HepG2 (cell line): ENCODE measurements around the gene FAM181A. TPM values are rescaled to one million over a fixed set of nuclear protein-coding genes. Genes with fewer than 3 reads are reported as not detected.

Source experiments
- ATAC-seq: fragments of 200-7000 bp; cut with Tn5 transposase; 3 replicates; pipeline ENCODE4 v1.9.1; 2020; ENCODE audit warnings: mild to moderate bottlenecking, moderate library complexity
- BruUV-seq: library from RNA; stranded (reverse); fragments of 400-500 nt; replicated peaks from 2 replicates; lab custom pipeline; 2021; lab: Mats Ljungman, UMichigan
- CTCF ChIA-PET: fragments of 300-600 bp; formaldehyde crosslinking; extraction: SDS; loops from one replicate; lab custom pipeline; 2021; ENCODE audit warnings: low total read pairs, inconsistent platforms, low intra/inter-chr PET ratio; lab: Yijun Ruan, JAX
- POLR2A ChIA-PET: fragments of 350-600 bp; sonication (Branson Sonifier 250); formaldehyde crosslinking; loops from one replicate; lab custom pipeline; 2020; ENCODE audit warnings: antibody characterized with exemption, inconsistent platforms; lab: Yijun Ruan, JAX
- DNase-seq: peaks from one replicate; pipeline ENCODE4 v3.0.0-alpha.2; 2015; ENCODE audit warnings: low spot score
- FAIRE-seq: peaks from 3 replicates; lab custom pipeline; 2011; peaks lifted over from hg19 to GRCh38; lab: Jason Lieb, UNC
- H2AFZ ChIP-seq: one replicate; pipeline ENCODE4 v1.6.1; 2011; ENCODE audit warnings: low read length, inconsistent platforms
- H3K27ac ChIP-seq: fragments of 300-600 bp; 3 replicates; pipeline ENCODE4 v1.8.0; 2011; ENCODE audit warnings: mixed run types, mild to moderate bottlenecking, mixed read lengths, low read length, inconsistent platforms; ENCODE audit not compliant: insufficient read depth; ENCODE audit errors: extremely low read length
- H3K27me3 ChIP-seq, 2 experiments: fragments of 200-600 bp in 1 of 2; 2 replicates in 1 of 2; 3 replicates in 1 of 2; pipeline versions ENCODE4 v1.6.0 to v1.8.0; 2011; ENCODE audit warnings: low read length in 2 of 2, mild to moderate bottlenecking in 2 of 2, moderate library complexity in 2 of 2, inconsistent platforms in 1 of 2; ENCODE audit not compliant: insufficient read depth in 2 of 2, control insufficient read depth in 1 of 2
- H3K36me3 ChIP-seq, 2 experiments: fragments of 200-600 bp in 1 of 2; replicated peaks in 1 of 2; 2 replicates in 1 of 2; 3 replicates in 1 of 2; pipeline versions ENCODE4 v1.5.1 to v1.8.0; 2011; ENCODE audit warnings: low read length in 2 of 2, inconsistent platforms in 1 of 2; ENCODE audit not compliant: insufficient read depth in 2 of 2, control insufficient read depth in 1 of 2
- H3K4me1 ChIP-seq: 2 replicates; pipeline ENCODE4 v1.5.1; 2012; ENCODE audit warnings: low read length, inconsistent platforms; ENCODE audit not compliant: insufficient read depth
- H3K4me2 ChIP-seq: 2 replicates; pipeline ENCODE4 v1.6.0; 2011; ENCODE audit warnings: low read depth, low read length, inconsistent platforms
- H3K4me3 ChIP-seq, 3 experiments: fragments of 200-600 bp in 1 of 3; sonication (generic), shearing (Covaris generic) in 1 of 3; replicated peaks in 1 of 3; 2 replicates each; pipeline ENCODE4 v1.5.1; 2011 to 2016; ENCODE audit warnings: low read length in 3 of 3, inconsistent platforms in 2 of 3, low read depth in 2 of 3, mild to moderate bottlenecking in 2 of 3, control low read depth in 1 of 3, mixed read lengths in 1 of 3; ENCODE audit not compliant: insufficient read depth in 1 of 3
- H3K79me2 ChIP-seq: one replicate; pipeline ENCODE4 v1.6.1; 2011; ENCODE audit warnings: low read length, inconsistent platforms; ENCODE audit not compliant: insufficient read depth
- H3K9ac ChIP-seq: 2 replicates; pipeline ENCODE4 v1.6.0; 2011; ENCODE audit warnings: mild to moderate bottlenecking, low read depth, low read length, inconsistent platforms; ENCODE audit not compliant: insufficient read depth
- H3K9me3 ChIP-seq: 2 replicates; pipeline ENCODE4 v1.5.1; 2012; ENCODE audit warnings: mild to moderate bottlenecking, low read length
- H4K20me1 ChIP-seq: 2 replicates; pipeline ENCODE4 v1.6.0; 2011; ENCODE audit warnings: inconsistent platforms, mild to moderate bottlenecking, low read length, moderate library complexity; ENCODE audit not compliant: insufficient read depth
- CERS6 ChIP-seq: sonication (generic); formaldehyde crosslinking; IDR thresholded peaks from 2 replicates; pipeline ENCODE4 v1.5.0; 2020; ENCODE audit warnings: missing genetic modification reagents
- HNRNPH1 ChIP-seq: fragments of 200-400 bp; formaldehyde crosslinking; optimal IDR thresholded peaks from 2 replicates; pipeline ENCODE3; 2017; ENCODE audit warnings: mild to moderate bottlenecking, low read depth, low read length
- HOXA7 ChIP-seq: sonication (generic); formaldehyde crosslinking; IDR thresholded peaks from 2 replicates; pipeline ENCODE4 v1.8.1; 2022; ENCODE audit warnings: mild to moderate bottlenecking, missing genetic modification reagents, moderate library complexity
- NFIB ChIP-seq: sonication (generic); formaldehyde crosslinking; IDR thresholded peaks from 2 replicates; pipeline ENCODE4 v1.9.0; 2021; ENCODE audit warnings: missing genetic modification reagents, mild to moderate bottlenecking, borderline replicate concordance
- POLR2G ChIP-seq: fragments of 200-400 bp; formaldehyde crosslinking; IDR thresholded peaks from 2 replicates; pipeline ENCODE4 v1.6.1; 2018; ENCODE audit warnings: mild to moderate bottlenecking, low read depth, low read length, moderate library complexity
- RFXAP ChIP-seq: sonication (generic); formaldehyde crosslinking; IDR thresholded peaks from 2 replicates; pipeline ENCODE4 v1.4.0; 2020; ENCODE audit warnings: missing genetic modification reagents, borderline replicate concordance
- SNAPC2 ChIP-seq: sonication (generic); formaldehyde crosslinking; IDR thresholded peaks from 2 replicates; pipeline ENCODE4 v1.8.1; 2022; ENCODE audit warnings: mild to moderate bottlenecking, missing genetic modification reagents
- ZNF24 ChIP-seq: fragments of 450-650 bp; IDR thresholded peaks from 2 replicates; pipeline ENCODE4 v1.6.1; 2017; ENCODE audit warnings: antibody characterized with exemption, mild to moderate bottlenecking
- ZNF318 ChIP-seq: sonication (generic); formaldehyde crosslinking; IDR thresholded peaks from 2 replicates; pipeline ENCODE4 v1.4.0; 2020; ENCODE audit warnings: mild to moderate bottlenecking, missing genetic modification reagents
- WGBS: methylation state at CpG from one replicate; pipeline ENCODE4 v1.1.6; 2017; ENCODE audit warnings: low lambda C conversion rate; 5-methylcytosine and 5-hydroxymethylcytosine counted together
- in situ Hi-C: cut with HindIII; loops from 2 replicates; pipeline ENCODE4 v1.10.0; 2017; ENCODE audit warnings: low pct_unique_long_range_greater_than_20kb; ENCODE audit not compliant: extremely low pct_ligation_motif_present
- intact Hi-C: fragments of 100-400 bp; cut with micrococcal nuclease; formaldehyde crosslinking; loops from one replicate; pipeline ENCODE4 v1.10.0; 2022; ENCODE audit not compliant: unreplicated experiment
- polyA plus RNA-seq, 8 experiments: library from polyadenylated mRNA; depleted of rRNA in 3 of 8; stranded (reverse) in 7 of 8; unstranded in 1 of 8; fragments of >200 nt; fragmentation: Illumina TruSeq in 4 of 8; extraction: Trizol in 4 of 8; gene quantifications; 2 replicates each; pipeline versions ENCODE4 v1.2.1 to v1.2.3, GENCODE V29; 2011 to 2016; ENCODE audit warnings: low read depth in 4 of 8, missing spikeins in 1 of 8, mixed read lengths in 1 of 8; ENCODE audit not compliant: insufficient read depth in 1 of 8
- total RNA-seq, 5 experiments: library from RNA; depleted of rRNA; stranded (reverse); fragments of >200 nt; fragmentation: Illumina TruSeq; extraction: Trizol; gene quantifications; 2 replicates each; pipeline ENCODE4 v1.2.3, GENCODE V29; 2016; ENCODE audit warnings: low read depth in 1 of 5

FAM181A gene
- total and polyA plus RNA-seq, 2 of the 13 experiments (the other 11 are each of a cell fraction or from before 2014, with no cell fraction given), result 1.1 to 1.5 TPM

GRCh38 chr14:93945070-93945399 is 17.9 kb downstream of the FAM181A start:
- Histone ChIP-seq H3K36me3 (no peaks in the 10 kb centered on the region), H3K27ac (no peak overlapping the region), H3K4me1 (peaks cover 55% of the 10 kb centered on the region), H4K20me1 (no peaks in the 10 kb centered on the region), H2AFZ (no peak overlapping the region), H3K9me3 (no peaks in the 10 kb centered on the region), H3K27me3 (no peaks in the 10 kb centered on the region; a peak in 2 of 5 replicates), H3K4me3 (no peak overlapping the region), H3K79me2 (no peaks in the 10 kb centered on the region), H3K9ac (no peak overlapping the region), H3K4me2 (no peak overlapping the region)
- in situ Hi-C loops, result no loop called here
- DNase-seq (no peak), ATAC-seq (no peak), FAIRE-seq (no peak)
- POLR2A ChIA-PET, result interaction anchor here (3.0 kb wide), 1 partner anchor 15 kb away, joined by 30 read pairs; no protein-coding TSS in a partner anchor
- no TSS peak for BruUV-seq
- 55% methylated on average over 5 of the region's 5 CpGs for WGBS
- intact Hi-C loops, result no loop called here
- TF ChIP-seq HNRNPH1, result no peak
- TF ChIP-seq ZNF318 (CRISPR knock-in tag), result no peak
- TF ChIP-seq RFXAP (CRISPR knock-in tag), result no peak
- TF ChIP-seq POLR2G, result no peak
- TF ChIP-seq NFIB (CRISPR knock-in tag), result no peak
- TF ChIP-seq ZNF24, result no peak
- TF ChIP-seq CERS6 (CRISPR knock-in tag), result no peak
- TF ChIP-seq SNAPC2 (CRISPR knock-in tag), result no peak
- no peak for TF ChIP-seq HOXA7 (CRISPR knock-in tag)
- CTCF ChIA-PET, result no interaction called here
